Mesenteric fat pad (tissue), 1 donor: Measurements from ENCODE around the gene LAMB1. TPM values are rescaled to one million over a fixed set of nuclear protein-coding genes. Genes with fewer than 3 reads are reported as not detected.

Experiments
- DNase-seq: peaks from one replicate; pipeline ENCODE4 v3.0.0-alpha.2; 2020; ENCODE audit warnings: low spot score
- total RNA-seq: library from RNA; stranded (reverse); fragmentation: NEBNext Ultra II Directional; extraction: Animal tissue kit (Norgen Biotek cat#: 25700); gene quantifications from one replicate; pipeline ENCODE4 v1.2.1, GENCODE V29; 2021
- donor health status: DM: yes; HTN: yes; CAD: no.

Gene LAMB1
- total RNA-seq, 1 donor from 2014 or later: 421 TPM

DNA sequence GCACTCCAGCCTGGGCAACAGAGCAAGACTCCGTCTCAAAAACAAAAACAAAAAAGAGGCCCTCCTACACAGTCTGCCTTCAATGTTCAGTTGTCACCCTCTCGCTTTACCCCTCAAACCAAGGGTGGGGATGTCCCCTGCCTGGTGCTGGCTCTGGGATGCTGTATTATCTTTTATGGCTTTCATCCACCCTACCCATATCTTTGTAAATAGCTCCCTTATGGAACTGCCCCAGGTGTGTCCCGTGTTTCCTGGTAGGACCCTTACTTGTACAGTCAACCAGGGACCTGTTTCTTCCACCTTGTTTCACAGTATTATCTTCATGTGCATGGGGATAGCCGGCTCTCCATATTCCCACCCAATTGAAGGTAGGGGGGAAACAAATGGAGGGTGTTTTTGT lies 15.7 kb upstream of the LAMB1 start:
- DNase-seq: no peak

DNA sequence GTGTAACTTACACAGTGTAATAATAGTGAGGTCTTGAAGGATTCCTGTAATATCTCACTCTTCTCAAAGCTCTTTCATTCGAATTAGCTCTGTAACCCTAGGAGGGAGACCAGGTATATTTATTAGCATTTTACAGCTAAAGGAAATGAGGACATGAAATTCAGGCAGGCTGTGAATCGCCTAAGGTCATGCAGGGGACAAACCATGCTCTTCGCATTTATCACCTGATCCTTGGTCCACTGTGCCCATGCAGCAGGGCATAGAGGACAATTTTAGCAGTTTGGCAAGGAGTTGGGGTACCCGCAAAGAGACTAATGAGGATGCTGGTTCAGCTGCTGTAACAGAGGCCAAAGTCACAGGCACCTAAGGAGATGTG lies 14.8 kb upstream of the LAMB1 start:
- DNase-seq: no peak

DNA sequence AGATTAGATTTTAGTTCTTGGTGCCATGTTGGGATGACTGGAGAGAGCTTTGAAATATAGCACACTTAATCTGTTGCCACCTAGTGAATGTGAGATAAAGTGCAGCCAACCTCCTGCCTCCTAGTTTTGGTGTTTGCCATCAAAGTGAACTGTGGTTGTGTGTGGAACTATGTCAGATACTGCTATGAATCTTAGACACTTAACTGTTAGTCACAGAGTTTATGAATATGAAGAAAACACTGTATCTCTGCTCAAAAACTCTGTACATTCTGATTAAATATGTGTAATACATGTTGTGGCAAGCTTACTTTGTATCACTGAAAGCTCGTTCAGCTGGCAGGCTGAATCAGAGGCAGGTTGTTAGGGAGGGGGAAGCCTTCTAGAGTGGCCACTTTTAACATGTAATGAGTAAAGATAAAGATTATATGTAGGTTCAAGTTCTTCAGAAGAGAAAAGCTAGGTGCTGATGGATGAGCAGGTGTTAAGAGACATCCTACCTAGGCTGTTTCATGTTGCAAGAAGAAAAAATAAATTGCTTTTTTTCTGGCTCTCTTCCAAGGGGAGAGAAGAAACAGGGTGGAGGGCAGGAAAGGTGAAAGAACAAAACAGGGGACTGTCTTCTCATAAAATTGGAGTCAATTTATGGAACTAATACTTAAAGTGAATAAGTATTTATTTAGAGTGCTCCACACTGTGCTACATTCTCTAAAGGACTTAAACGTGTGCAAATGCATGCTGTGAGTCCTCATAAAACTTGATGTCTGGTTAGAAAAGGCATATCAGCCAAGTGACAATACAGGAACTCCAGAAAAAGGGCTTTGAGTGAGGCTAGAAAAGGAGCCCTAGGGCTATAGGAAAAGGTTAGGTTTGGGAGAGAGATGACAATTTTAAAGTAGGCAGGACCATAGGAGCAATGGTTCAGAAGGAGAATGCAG lies 14.1 kb upstream of the LAMB1 start:
- no peak for DNase-seq

DNA sequence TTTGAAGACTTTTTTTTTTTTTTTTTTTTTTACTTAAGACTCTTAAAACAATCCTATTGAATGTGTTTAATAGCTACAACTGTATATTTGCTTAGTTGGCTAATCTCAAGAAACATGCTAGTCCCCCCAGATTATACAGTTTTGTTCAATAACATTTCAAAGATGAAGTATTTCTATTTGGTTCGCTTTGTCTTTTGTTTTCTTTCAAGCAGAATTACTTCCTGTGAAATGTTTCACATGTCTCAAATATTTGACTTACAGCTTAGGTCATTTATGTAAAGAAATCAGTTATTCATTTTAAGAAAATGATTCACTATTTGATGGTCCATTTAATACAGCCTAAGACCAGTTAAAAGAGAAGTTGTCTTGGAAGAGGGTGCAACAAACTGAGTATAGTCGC lies 12.8 kb upstream of the LAMB1 start:
- no peak for DNase-seq

DNA sequence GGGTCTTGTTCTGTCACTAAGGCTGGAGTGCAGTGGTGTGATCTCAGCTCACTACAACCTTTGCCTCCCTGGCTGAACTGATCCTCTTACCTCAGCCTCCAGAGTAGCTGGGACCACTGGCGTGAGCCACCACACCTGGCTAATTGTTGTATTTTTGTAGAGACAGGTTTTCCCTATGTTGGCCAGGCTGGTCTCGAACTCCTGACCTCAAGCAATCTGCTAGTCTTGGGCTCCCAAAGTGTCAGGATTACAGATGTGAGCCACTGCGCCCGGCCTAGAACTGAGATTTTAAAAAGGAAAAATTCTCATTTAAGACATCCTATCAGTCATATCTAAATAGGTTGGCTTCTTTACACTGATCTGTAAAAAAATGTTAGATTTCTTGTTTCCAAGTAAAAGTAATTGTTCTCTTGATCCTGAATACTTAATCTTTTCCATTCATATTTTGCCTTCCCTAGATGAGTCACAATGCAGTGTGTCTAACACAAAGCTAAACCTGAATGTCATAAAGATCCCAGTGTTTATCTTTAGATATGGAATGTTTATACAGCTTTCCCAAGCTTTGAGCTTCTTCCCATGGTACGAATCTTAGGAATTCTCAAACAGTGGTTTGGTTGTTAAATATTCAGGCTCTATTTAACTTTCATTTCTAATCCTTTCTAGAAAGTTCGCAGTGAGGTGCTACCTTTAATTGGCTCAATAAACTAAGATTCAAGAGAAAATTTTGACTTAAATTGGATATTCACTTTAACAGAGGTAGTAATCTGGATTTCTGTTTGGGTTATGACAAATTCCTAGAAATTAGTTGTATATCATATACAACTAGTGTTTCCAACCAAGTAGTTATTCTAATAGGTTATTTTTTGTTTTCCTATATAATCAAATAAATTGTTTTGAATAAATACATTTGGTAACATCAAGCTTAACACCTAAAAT lies 12.1 kb upstream of the LAMB1 start:
- DNase-seq: no peak

DNA sequence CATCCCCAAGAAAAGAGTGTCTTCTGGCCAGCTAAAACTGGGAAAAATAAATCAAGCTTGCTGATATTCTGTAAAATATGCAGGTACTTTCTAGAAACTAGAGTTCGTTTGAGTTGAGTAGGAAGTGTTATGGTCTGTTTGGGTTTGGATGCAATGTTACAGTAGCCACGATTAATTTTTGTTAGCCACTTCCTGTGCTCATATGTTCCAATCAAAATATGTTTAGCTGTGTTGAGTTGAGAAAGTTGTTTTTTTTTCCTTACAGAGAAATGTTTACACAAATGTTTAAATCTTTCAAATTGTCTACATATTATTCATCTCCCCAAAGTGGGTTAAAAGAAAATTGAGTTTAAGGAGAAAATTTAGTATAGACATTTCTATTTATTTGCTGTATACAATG lies 11.3 kb upstream of the LAMB1 start:
- DNase-seq: no peak

DNA sequence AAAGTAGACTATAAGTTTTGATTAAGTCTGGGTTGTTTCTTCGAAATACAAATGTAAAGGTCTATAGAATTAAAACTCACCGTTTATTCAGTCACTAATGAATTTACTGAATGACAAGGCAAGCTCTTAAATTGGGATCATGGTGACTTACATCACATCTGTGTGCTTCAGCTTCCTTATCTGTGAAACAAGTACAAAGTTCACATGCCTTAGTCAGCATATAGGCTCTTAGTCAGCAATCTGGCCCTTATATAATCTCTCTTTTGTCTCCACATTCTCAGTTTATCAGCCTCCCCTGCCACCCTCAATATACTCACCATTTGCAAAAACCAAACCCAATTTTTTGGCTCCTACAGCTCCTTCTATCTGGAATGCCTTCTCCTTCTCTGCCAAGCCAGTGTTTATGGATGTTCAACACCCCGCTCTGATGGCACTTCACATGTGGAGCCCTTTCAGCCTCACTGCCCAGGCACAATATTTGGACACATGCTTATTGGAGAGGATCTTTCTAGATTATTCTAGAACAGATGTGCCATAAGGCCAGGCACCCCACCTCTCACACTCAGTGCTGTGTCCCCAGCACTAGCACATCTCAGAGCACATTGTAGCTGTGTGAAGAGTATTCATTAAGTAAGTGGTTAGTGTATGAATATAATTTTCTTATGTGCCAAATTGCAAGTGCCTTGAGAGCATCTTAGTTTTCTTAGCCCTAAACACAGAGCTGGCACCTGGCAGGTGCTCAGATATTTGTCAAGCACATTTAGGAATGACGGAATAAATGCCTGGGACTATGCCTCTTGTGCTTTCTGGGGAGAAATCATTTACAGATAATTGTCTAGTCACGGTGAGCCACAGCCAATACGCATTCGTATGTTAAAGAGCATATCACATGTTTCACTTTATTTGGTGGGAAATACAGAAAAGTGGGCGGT lies 9.8 kb upstream of the LAMB1 start:
- DNase-seq: no peak

DNA sequence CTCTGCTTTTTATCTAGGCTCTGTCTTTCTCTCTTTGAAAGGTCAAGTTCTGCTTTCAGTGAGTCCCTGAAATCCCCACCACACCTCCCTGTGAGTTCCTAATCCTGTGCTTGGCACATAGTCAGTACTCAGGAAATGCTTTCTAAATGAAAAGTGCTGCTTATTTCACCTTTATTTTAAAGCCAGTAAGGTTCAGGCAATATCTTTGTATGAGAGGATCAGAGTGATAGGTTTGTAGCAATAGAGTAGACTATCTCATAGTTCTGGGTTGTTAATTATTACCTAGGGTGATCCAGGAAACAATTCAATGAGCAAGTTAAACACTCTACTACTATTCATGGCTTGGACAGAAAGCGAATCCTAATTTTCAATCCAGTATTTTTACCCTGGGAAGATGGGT lies 7.4 kb upstream of the LAMB1 start:
- DNase-seq: no peak

DNA sequence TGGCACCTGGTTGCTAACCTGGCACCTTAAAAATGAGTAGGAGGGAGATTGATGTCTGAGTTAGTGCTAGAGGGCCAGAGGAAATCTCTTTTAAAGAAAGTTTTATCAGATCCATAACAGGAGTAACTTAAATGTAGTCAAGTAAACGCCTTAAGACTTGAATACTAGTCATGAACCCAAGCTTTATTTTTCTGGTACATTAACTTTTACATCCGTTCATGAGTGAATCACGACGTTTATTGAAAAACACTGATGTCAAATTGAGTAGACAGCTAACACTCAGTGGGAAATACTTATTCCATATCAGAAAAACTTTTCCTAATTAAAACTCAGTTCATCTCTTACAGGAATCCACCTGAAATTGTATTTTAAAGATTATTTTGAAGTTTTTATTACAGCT lies 6.9 kb upstream of the LAMB1 start:
- DNase-seq: no peak

DNA sequence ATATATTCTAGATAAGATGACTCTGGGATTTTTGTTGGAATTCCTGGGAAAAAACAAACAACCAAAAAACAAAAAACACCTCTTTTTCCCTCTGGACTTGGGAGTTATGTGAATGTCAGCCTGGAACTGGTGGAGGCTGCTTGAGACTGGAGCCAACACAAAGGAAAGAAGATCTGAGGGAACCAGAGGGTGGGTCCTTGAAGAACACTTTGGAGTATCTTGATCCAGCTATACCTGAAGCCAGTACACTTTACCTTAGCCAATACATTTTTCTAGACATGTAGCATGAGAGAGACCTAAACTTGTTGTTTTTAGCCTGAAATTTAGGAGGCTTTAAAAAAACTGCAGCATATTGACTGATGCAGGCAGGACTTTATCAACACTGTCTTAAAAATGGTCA lies 5.9 kb upstream of the LAMB1 start:
- DNase-seq: no peak

DNA sequence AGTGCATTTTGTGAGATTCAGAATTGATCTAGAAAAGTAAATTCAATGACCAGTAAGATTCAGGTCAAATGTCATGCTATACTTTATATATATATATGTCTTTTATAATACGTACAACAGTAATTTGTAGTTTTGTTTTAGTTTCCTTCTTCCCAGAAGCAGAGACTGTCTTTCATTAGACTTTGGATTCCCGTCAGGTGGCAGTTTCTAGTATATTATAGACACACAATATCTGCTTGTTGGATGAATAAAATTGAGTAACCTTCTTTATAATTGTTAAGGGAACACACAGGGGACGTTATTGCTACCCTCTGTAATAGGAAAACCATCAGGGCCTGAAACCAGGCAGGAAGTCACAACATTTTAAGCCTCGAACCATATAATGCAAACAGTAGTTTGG lies 5.3 kb upstream of the LAMB1 start:
- no peak for DNase-seq

DNA sequence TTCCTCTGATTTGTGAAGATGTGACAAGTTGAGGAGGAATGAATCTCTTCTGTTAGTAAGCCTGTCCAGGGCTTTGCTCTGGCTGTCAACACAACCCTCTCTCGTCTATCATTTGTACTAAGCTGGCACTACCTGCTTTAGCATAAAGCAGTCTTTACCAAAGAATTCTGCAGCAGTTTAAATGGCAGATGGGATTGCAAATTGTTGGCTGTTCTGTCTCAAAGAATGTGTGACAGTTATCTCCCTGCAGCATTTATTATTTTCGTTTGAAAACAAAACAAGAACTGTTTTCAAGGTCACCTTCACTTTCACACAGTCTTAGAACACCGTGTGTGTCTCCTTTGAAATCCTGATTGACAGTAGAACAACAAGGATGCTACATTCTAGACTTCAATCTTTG lies 4.8 kb upstream of the LAMB1 start:
- no peak for DNase-seq

DNA sequence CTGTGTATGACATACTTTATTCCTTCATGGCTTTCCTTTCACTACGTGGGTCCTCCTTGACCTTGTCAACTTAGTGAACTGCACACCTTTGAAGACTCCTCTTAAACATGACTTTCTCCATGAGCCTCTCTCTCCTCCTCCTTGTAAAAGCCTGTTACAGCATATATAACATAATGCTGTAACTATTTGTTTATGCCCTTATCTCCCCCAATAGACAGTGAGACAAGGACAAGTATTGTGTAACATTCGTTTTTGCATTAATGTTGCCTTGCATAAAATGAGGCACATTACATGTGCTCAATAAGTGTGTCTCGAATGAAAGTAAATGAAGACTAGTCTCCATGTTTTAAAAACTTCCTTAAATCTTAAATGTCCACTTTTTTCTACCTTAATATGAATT lies 4.3 kb upstream of the LAMB1 start:
- no peak for DNase-seq

DNA sequence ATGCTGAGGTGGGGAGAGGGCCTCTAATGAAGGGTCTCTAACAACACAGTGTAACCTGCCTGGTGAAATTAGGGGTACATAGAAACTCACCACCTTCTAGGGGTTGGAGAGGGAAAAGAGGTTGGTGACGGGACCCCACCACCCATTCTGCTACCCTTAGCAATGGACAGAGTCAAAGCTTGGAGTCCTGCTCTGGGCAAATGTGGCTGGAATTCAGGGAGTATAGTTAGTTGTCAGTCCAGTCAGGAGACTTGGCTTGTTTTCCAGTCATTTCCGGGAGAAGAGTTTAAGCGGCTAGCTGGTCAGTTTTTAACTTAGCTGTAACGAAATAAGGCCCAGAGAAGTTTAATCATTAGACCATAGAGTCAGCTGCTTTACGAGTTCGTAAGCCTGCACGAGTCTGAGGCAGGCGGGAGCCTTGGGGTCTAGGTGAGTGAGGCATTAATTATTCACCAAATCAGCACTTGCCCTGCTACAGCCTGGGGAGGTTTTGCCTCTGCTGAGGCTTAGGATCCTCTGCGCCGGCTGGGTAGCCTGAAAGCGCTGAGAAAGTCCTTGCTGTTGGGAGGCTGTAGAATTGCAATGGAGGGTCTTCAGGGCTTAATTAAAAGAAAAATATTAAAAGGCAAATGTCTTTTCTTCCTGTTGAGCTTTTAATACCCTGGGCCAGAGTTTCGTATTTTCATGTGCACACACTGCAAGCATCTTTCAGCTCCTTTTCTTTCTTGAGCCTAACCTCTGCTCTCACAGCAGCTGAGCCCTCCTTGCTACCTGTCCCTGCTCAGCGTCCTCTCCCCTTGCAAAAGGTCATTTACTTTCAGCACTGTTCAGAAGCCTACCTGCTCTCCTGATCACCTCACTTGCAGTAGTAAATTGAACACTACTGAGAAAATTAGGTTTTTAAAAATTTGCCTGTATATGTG lies 1.5 kb upstream of the LAMB1 start:
- no peak for DNase-seq

DNA sequence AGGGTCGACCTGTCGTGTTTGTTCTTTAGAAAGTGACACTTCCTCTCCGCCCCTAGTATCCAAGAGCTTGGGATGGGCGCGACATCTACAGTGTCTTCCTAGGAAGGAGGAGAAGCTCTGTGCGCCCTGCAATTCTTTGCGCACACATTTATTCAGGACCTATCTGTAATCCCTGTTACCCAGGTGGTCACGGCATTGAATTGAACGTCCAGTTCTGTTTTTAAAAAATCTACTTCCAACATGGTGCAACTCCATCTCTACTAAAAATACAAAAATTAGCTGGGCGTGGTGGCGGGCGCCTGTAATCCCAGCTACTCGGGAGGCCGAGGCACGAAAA lies 606 bp upstream of the LAMB1 start:
- no peak for DNase-seq

DNA sequence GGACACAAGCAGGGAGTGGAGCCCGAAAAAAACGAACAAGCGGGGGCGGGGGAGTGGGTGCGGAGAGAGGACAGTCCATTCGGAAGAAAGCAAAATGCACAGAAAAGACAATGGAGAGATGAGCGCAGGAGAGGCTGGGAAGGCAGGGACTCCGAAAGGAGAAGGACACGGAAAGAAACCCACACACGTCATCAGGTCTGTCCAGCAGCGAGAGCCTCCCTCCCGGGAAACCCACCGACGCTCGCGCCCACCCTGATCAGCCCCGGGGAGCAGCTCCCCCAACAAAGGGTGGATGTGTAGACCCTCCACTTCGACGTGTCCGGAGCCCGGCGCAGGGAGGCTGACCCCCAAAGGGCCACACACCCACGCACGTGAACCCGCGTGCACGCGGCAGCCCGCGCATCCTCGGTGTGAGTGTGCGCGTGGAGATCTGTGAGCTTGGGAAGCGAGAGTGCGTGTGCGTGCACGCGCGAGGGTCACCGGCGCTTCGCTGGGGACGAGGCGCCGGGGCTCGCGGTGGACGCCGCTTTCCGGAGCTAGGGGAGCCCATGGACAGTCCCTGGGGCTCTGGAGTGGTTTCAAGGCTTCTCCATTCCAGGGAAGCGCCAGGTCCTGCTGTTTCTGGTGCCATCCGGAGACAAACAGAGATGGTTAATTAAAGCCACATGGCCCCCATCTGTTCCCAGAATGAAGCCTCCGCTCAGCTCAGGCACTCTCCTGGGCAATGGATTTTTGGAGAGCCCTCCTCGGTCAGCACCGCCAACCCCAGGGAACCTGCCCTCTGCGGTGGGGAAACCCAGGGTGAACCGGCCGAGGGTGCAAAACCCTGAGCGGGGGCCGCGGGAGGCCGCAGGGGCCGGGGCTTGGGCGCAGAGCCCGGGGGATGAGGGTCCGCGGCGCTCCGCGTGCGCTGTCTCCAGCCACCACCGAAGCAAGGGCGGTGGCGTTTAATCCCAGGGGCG lies 916 bp downstream of the LAMB1 start:
- no peak for DNase-seq

DNA sequence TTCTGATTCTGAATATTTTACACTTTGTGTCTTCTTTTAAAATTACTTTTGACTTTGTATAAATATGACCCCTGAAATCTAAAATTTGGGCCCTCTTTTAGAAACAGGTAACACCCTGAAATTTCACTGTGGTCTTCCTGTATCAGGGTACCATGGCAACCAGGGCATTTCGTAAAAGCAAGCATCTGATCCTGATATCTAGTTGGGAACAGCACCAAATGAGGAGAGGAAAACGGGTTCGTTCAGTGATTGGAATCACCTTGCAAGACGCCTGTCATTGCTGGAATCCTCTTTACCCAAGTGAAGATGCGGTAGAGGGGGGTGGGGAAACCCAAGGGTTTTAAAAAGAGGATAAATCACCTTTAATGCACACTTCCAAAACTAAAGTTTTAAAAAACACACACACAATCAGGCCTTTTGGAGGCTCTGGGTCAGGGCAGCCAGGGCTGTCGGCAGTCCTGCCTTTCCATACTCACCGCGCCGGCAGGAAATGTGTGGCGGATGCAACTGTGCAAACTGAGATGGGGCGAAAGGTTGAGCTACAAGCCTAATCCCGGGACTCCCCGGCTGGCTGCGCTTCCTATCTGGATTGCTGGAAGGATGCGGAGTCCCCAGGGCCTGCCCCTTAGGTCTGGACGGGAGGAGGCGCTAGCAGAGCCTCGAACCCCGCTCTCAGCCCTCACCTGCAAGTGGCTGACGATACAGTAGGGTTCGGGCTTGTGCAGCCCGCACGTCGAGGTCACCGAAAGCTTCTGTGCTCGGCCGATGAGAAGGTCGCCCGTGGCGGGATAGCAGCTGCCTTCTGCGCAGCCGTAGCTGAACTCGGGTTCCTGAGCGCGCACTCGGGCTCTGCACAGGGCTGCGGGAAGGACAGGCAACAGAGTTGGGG lies 1.8 kb downstream of the LAMB1 start:
- no peak for DNase-seq
